Endothelial cell of umbilical vein (primary cell): ENCODE data around the gene LYZL4. TPM values are rescaled to one million over a fixed set of nuclear protein-coding genes. Genes with fewer than 3 reads are reported as not detected.

ENCODE experiments used
- BruUV-seq: library from RNA; stranded (reverse); fragments of 400-500 nt; replicated peaks from 2 replicates; lab custom pipeline; 2021; lab: Mats Ljungman, UMichigan
- CTCF ChIA-PET: fragments of 300-600, 350-600 bp; sonication (Branson Sonifier 250); formaldehyde crosslinking; loops from one replicate; lab custom pipeline; 2021; ENCODE audit warnings: antibody characterized with exemption, inconsistent platforms; lab: Charles Lee
- POLR2A ChIA-PET: fragments of 300-600, 350-600 bp; sonication (Branson Sonifier 250); formaldehyde crosslinking; loops from one replicate; lab custom pipeline; 2021; ENCODE audit warnings: antibody characterized with exemption, inconsistent platforms; lab: Charles Lee
- DNase-seq: peaks from one replicate; pipeline ENCODE4 v3.0.0-alpha.2; 2011; ENCODE audit warnings: low read depth, low spot score
- FAIRE-seq: peaks from 2 replicates; lab custom pipeline; 2011; peaks lifted over from hg19 to GRCh38; lab: Jason Lieb, UNC
- H2AFZ ChIP-seq: 2 replicates; pipeline ENCODE4 v1.6.0; 2012; ENCODE audit warnings: low read depth, low read length, control low read depth, inconsistent platforms
- H3K27ac ChIP-seq: 2 replicates; pipeline ENCODE4 v1.5.1; 2011; ENCODE audit warnings: low read depth, mild to moderate bottlenecking, control low read depth, low read length, moderate library complexity; ENCODE audit not compliant: insufficient read depth
- H3K27me3 ChIP-seq, 2 experiments: 2 replicates each; pipeline versions ENCODE4 v1.6.0 to v1.6.1; 2011; ENCODE audit warnings: low read length in 2 of 2, mixed read lengths in 1 of 2; ENCODE audit not compliant: control insufficient read depth in 2 of 2, insufficient read depth in 2 of 2
- H3K36me3 ChIP-seq, 2 experiments: 2 replicates in 1 of 2; 3 replicates in 1 of 2; pipeline ENCODE4 v1.5.1; 2011; ENCODE audit warnings: low read length in 2 of 2, mild to moderate bottlenecking in 1 of 2, moderate library complexity in 1 of 2; ENCODE audit not compliant: control insufficient read depth in 2 of 2, insufficient read depth in 2 of 2; ENCODE audit errors: extremely low read depth in 1 of 2
- H3K4me1 ChIP-seq: 3 replicates; pipeline ENCODE4 v1.5.1; 2011; ENCODE audit warnings: mild to moderate bottlenecking, low read length; ENCODE audit not compliant: control insufficient read depth, insufficient read depth; ENCODE audit errors: extremely low read depth
- H3K4me2 ChIP-seq: 2 replicates; pipeline ENCODE4 v1.6.1; 2011; ENCODE audit warnings: low read length, control low read depth, mixed read lengths; ENCODE audit not compliant: insufficient read depth
- H3K4me3 ChIP-seq, 3 experiments: fragments of 200-600 bp in 1 of 3; sonication (generic), shearing (Covaris generic) in 1 of 3; replicated peaks in 1 of 3; 2 replicates each; pipeline ENCODE4 v1.5.1; 2011 to 2016; ENCODE audit warnings: control low read depth in 3 of 3, low read length in 3 of 3, mild to moderate bottlenecking in 2 of 3, inconsistent platforms in 1 of 3, low read depth in 1 of 3, moderate library complexity in 1 of 3; ENCODE audit not compliant: insufficient read depth in 1 of 3
- H3K79me2 ChIP-seq: 2 replicates; pipeline ENCODE4 v1.6.0; 2012; ENCODE audit warnings: low read length, inconsistent platforms; ENCODE audit not compliant: control insufficient read depth, insufficient read depth
- H3K9ac ChIP-seq: replicated peaks from 2 replicates; pipeline ENCODE3; 2011; ENCODE audit warnings: low read length, control low read depth; ENCODE audit not compliant: insufficient read depth; ENCODE audit errors: extremely low read depth
- H3K9me1 ChIP-seq: replicated peaks from 3 replicates; pipeline ENCODE4 v1.6.0; 2011; ENCODE audit warnings: mild to moderate bottlenecking, low read length; ENCODE audit not compliant: control insufficient read depth, insufficient read depth; ENCODE audit errors: extremely low read depth
- H3K9me3 ChIP-seq: replicated peaks from 2 replicates; pipeline ENCODE4 v1.5.1; 2012; ENCODE audit warnings: low read length, inconsistent platforms; ENCODE audit not compliant: control insufficient read depth, insufficient read depth
- H4K20me1 ChIP-seq: replicated peaks from 2 replicates; pipeline ENCODE3; 2011; ENCODE audit warnings: mild to moderate bottlenecking, low read length; ENCODE audit not compliant: control insufficient read depth, insufficient read depth; ENCODE audit errors: extremely low read depth
- EZH2 ChIP-seq: IDR thresholded peaks from 2 replicates; pipeline ENCODE4 v1.6.1; 2012; ENCODE audit warnings: borderline replicate concordance, low read depth, mild to moderate bottlenecking, moderate library complexity, low read length, inconsistent platforms; ENCODE audit not compliant: severe bottlenecking
- FOS ChIP-seq: IDR thresholded peaks from 2 replicates; pipeline ENCODE4 v1.6.1; 2011; ENCODE audit warnings: mild to moderate bottlenecking, low read length, moderate library complexity, borderline replicate concordance; ENCODE audit not compliant: insufficient read depth
- GATA2 ChIP-seq: IDR thresholded peaks from 2 replicates; pipeline ENCODE4 v1.7.0; 2011; ENCODE audit warnings: low read depth, mild to moderate bottlenecking, moderate library complexity, mixed read lengths, low read length; ENCODE audit not compliant: insufficient read length, insufficient read depth
- JUN ChIP-seq: IDR thresholded peaks from 2 replicates; pipeline ENCODE4 v1.6.1; 2011; ENCODE audit warnings: borderline replicate concordance, low read depth; ENCODE audit not compliant: insufficient read length, insufficient read depth
- MYC ChIP-seq: IDR thresholded peaks from one replicate; pipeline ENCODE4 v1.6.1; 2011; ENCODE audit warnings: mild to moderate bottlenecking, low read depth, low read length
- POLR2A ChIP-seq: IDR thresholded peaks from 2 replicates; pipeline ENCODE4 v1.6.1; 2012; ENCODE audit warnings: low read depth, mild to moderate bottlenecking, control low read depth, low read length
- POLR2AphosphoS5 ChIP-seq: IDR thresholded peaks from 2 replicates; pipeline ENCODE4 v1.6.1; 2012; ENCODE audit warnings: low read depth, mild to moderate bottlenecking, control low read depth, low read length, moderate library complexity; ENCODE audit not compliant: insufficient read depth
- dilution Hi-C: fragments of 300-500 bp; cut with MboI; formaldehyde crosslinking; loops from one replicate; pipeline ENCODE4 v1.15.0; 2019; ENCODE audit warnings: low sequenced_read_pairs; ENCODE audit not compliant: extremely low pct_ligation_motif_present
- intact Hi-C: fragments of 100-400 bp; cut with micrococcal nuclease; formaldehyde crosslinking; loops from one replicate; pipeline ENCODE4 v1.10.0; 2022
- polyA plus RNA-seq, 4 experiments: library from polyadenylated mRNA; depleted of rRNA in 3 of 4; stranded (reverse) in 3 of 4; unstranded in 1 of 4; fragments of >200 nt; gene quantifications; 2 replicates each; pipeline versions ENCODE4 v1.2.1 to v1.2.3, GENCODE V29; 2011 to 2012; ENCODE audit warnings: missing spikeins in 1 of 4
- total RNA-seq: library from RNA; stranded (reverse); gene quantifications from 2 replicates; pipeline ENCODE4 v1.2.3, GENCODE V29; 2021
- TF ChIP-seq, protein P1 (sequence below): IDR thresholded peaks from 2 replicates; pipeline ENCODE4 v1.6.1; 2011; ENCODE audit not compliant: insufficient read depth, insufficient read length
- TF ChIP-seq, protein P2 (sequence below), 2 donors: IDR thresholded peaks; 1 replicate in 1 of 2; 2 replicates in 1 of 2; pipeline ENCODE4 v1.5.1; 2011; ENCODE audit warnings: low read length in 2 of 2, mild to moderate bottlenecking in 2 of 2, moderate library complexity in 2 of 2, control low read depth in 1 of 2, inconsistent platforms in 1 of 2, low read depth in 1 of 2; ENCODE audit not compliant: insufficient read depth in 1 of 2; ENCODE audit errors: extremely low read depth in 1 of 2

The LYZL4 gene
- total and polyA plus RNA-seq, 2 donors (not counting 3 experiments of a cell fraction or from before 2014, with no cell fraction given): 0.41 TPM; not detected in 1

DNA sequence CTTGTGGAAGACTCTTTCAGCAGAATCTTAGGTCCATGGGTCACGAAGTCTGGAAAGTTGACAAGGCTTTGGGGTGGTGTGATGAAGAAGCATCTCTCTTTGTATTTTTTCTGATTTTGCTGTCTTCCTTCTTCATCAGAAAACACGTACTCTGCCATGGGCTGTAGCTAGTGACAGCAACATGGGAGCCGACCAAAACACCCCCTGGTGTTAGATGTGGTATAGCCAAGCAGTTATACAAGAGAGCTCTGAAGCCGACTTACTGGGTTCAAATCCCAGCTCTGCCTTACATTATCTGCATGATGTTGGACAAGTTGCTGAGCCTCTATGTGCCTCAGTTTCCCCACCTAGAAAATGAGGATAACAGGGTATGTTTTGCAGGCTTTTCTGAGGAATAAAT lies 32.9 kb upstream of the LYZL4 start:
- no peaks in the 10 kb centered on the region for H3K9me1 ChIP-seq
- DNase-seq (no peak), FAIRE-seq (no peak)
- H3K4me3 ChIP-seq: no peak overlapping the region
- H3K4me1 ChIP-seq: no peaks in the 10 kb centered on the region
- H3K4me2 ChIP-seq: no peak overlapping the region
- no peaks in the 10 kb centered on the region for H3K79me2 ChIP-seq
- ChIA-PET CTCF (interaction anchor here (0.6 to 3.6 kb wide), 40 partner anchors 8 to 576 kb away, joined by 3 to 156 read pairs (median 4); partner anchors contain the start of genes CCK and VIPR1), POLR2A (no interaction called here)
- H4K20me1 ChIP-seq: no peaks in the 10 kb centered on the region
- intact Hi-C loops: loop anchor here (1.0 kb wide), 2 partner anchors 324 to 549 kb away; no protein-coding TSS in a partner anchor
- H2AFZ ChIP-seq: no peak overlapping the region
- H3K9ac ChIP-seq: no peak overlapping the region
- BruUV-seq: no TSS peak
- no peaks in the 10 kb centered on the region for H3K27me3 ChIP-seq
- no peaks in the 10 kb centered on the region for H3K36me3 ChIP-seq
- TF ChIP-seq, protein P1, sequence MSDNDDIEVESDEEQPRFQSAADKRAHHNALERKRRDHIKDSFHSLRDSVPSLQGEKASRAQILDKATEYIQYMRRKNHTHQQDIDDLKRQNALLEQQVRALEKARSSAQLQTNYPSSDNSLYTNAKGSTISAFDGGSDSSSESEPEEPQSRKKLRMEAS: no peak
- TF ChIP-seq FOS (no peak), JUN (no peak), EZH2 (no peak), POLR2A (no peak), MYC (no peak), GATA2 (no peak), POLR2AphosphoS5 (no peak)
- TF ChIP-seq, protein P2, sequence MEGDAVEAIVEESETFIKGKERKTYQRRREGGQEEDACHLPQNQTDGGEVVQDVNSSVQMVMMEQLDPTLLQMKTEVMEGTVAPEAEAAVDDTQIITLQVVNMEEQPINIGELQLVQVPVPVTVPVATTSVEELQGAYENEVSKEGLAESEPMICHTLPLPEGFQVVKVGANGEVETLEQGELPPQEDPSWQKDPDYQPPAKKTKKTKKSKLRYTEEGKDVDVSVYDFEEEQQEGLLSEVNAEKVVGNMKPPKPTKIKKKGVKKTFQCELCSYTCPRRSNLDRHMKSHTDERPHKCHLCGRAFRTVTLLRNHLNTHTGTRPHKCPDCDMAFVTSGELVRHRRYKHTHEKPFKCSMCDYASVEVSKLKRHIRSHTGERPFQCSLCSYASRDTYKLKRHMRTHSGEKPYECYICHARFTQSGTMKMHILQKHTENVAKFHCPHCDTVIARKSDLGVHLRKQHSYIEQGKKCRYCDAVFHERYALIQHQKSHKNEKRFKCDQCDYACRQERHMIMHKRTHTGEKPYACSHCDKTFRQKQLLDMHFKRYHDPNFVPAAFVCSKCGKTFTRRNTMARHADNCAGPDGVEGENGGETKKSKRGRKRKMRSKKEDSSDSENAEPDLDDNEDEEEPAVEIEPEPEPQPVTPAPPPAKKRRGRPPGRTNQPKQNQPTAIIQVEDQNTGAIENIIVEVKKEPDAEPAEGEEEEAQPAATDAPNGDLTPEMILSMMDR (IDR thresholded peaks at IDR 0.05; ENCODE audit: extremely low read depth in 1 of 2, insufficient read depth in 1 of 2, low read depth in 1 of 2, low read length in 2 of 2): no peak
- dilution Hi-C loops: no loop called here
- H3K9me3 ChIP-seq: no peaks in the 10 kb centered on the region
- no peak overlapping the region for H3K27ac ChIP-seq
